GM12872 (cell line): ENCODE results near the gene SIRT7.

ENCODE experiments used
- TF ChIP-seq, protein P1 (sequence below): IDR thresholded peaks from 3 replicates; pipeline ENCODE4 v1.5.1; 2011; ENCODE audit warnings: low read depth, mild to moderate bottlenecking, low read length, moderate library complexity; ENCODE audit not compliant: insufficient read depth

Gene SIRT7

DNA sequence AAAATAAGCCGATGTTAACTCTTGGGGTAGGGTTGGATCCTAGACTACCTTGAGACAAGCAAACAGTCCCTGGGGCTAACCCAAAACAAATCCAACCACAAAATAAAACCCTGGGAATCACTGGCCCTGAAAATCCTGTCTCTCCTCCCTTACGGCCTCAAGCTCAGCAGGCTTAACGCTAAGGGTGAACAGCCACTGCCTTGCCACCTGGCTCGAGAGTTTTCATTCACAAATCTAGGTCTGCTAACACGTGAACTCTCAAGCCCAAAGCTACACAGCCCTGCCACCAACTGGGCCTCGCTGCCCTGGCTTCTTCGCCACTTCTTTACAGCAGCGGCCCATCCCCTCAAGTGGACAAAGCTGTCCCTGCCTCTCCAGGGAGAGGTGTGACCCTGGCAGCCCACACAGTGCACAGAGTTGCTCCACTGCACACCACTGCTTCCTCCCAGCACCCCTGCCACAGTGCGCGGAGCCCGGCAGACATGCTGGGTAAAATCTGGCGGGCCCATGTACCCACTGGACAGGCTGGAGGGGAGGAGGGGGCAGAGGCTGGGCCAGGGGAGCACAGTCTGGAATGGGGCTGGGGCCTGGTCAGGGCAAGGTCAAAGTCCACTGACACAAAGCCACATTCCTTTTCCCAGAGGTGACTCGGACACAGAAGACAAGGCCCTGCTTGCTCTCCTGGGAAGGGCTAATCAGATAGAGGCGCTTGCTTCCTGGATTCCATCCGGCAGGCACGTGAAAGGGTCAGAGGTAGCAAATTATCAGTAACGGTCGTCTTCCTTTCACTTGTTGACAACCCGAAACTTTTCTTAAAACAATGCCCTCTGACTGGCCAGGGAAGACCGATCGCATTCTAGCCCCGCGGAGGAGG is 7.8 kb downstream of the SIRT7 start:
- TF ChIP-seq, protein P1, sequence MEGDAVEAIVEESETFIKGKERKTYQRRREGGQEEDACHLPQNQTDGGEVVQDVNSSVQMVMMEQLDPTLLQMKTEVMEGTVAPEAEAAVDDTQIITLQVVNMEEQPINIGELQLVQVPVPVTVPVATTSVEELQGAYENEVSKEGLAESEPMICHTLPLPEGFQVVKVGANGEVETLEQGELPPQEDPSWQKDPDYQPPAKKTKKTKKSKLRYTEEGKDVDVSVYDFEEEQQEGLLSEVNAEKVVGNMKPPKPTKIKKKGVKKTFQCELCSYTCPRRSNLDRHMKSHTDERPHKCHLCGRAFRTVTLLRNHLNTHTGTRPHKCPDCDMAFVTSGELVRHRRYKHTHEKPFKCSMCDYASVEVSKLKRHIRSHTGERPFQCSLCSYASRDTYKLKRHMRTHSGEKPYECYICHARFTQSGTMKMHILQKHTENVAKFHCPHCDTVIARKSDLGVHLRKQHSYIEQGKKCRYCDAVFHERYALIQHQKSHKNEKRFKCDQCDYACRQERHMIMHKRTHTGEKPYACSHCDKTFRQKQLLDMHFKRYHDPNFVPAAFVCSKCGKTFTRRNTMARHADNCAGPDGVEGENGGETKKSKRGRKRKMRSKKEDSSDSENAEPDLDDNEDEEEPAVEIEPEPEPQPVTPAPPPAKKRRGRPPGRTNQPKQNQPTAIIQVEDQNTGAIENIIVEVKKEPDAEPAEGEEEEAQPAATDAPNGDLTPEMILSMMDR = no peak

DNA sequence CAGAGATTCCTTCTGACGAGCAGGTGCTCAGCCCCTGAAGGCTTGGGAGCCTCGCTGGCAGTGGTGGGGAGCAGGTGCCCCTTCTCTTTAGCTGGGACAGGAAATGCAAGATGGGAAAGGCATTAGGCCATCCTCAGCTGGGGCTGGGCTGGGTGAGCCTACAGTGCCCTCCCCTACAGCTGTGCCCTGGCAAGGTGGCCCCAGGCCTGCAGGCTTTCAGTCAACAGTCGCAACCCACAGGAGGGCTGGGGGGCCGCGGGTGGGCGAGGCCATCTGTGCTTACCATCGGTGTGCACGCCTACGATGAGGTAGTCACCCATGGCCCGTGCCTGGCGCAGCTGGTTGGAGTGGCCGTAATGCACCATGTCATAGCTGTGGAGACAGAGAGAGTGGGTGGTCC is 8.7 kb downstream of the SIRT7 start:
- TF ChIP-seq, protein P1 = no peak

DNA sequence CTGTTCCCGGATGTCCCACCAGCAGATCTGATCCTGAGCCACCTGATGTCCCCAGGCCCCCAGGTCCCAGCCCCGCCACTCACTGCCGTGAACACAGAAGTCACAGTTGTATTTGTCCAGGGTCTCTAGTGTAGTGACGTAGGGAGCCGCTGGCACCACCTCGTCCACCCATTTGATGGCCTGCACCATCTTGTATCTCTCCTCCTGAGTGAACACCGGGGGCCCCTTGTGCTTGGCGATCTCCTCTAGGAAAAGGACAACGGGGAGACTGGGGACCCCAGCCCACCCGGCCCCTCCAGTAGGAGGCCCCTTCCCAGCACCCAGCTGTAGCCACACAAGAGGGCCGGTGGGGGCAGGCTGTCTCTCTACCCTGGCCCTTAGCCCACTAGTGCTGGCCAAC is 9.2 kb downstream of the SIRT7 start:
- TF ChIP-seq, protein P1 = no peak

GRCh38 chr17:81907219-81908145 is 10.5 kb downstream of the SIRT7 start:
- TF ChIP-seq, protein P1 = 0 out of 3 replicates have a peak, but pooled peaks have one; percentile 19

DNA sequence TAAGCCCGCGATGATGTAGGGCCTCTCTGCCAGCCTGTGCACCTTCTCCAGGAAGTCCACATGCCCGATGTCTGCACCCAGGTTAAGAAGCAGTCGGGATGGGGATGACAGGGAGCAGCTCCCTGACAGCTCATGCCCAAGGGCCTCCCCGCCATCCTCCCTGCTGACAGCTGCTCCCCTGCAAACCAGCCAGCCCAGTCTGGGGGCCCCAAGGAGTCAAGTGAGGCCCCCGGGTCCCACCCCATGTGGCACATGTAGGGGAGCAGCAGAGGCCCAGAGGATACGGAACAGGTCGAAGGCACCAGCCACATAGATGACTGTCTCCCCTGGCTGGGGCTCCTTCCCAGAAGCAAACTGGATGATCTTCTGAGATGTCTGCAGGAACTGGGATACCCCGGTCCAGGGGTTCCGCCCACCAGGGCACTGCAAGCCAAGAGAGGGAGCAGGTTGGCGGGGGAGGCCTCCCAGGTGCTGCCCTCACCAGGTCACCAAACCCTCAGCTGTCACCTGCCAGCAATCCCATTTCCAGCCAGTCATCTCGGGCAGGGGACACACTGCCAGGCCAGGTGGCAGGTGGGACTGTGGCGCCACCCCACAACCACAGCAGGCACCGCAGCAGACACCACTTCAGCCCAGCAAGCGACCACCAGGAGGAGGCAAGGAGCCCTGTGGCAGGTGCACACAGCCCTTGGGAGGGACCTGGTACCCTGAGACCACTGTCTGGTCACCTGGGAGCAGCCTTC is 11.3 kb downstream of the SIRT7 start:
- TF ChIP-seq, protein P1 = peak; percentile 20; the same call in 1 of the 3 replicates

DNA sequence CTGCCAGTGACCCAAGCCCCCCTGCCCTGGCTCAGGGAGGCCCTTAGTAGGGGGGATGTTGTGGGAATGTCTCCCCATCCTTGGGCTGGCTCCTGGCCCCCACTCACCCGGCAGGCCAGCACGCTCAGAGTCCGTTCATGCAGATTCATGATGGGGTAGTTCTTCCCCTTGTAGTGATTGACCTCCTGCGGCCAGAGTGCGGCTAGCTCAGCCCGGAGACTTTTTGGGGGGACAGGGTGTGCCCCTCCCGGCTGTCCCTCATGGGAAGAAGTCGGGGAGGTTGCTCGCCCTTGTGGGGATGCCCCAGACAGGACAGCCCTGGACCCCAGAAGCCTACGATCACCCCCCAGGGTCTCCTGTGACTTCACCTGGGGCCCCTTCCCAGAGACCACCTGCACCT is 12.0 kb downstream of the SIRT7 start:
- TF ChIP-seq, protein P1 = no peak
